Stimulated activated CD4-positive, alpha-beta T cell treated with anti-CD3 and anti-CD28 coated beads, Interleukin-1b, Interleukin-23, amount 100 ng/mL, for 1 hour (primary cell): Measurements from ENCODE around the gene ARID3A.
"Not testable (repeated sequence)": the region's sequence is repeated elsewhere in the genome, so short reads cannot be mapped to it uniquely, and the experiment has no call there.

Source experiments
- DNase-seq, 2 donors: peaks; one replicate each; pipeline ENCODE4 v3.0.0-alpha.2; 2020; ENCODE audit warnings: low read depth in 2 of 2

Gene ARID3A

DNA sequence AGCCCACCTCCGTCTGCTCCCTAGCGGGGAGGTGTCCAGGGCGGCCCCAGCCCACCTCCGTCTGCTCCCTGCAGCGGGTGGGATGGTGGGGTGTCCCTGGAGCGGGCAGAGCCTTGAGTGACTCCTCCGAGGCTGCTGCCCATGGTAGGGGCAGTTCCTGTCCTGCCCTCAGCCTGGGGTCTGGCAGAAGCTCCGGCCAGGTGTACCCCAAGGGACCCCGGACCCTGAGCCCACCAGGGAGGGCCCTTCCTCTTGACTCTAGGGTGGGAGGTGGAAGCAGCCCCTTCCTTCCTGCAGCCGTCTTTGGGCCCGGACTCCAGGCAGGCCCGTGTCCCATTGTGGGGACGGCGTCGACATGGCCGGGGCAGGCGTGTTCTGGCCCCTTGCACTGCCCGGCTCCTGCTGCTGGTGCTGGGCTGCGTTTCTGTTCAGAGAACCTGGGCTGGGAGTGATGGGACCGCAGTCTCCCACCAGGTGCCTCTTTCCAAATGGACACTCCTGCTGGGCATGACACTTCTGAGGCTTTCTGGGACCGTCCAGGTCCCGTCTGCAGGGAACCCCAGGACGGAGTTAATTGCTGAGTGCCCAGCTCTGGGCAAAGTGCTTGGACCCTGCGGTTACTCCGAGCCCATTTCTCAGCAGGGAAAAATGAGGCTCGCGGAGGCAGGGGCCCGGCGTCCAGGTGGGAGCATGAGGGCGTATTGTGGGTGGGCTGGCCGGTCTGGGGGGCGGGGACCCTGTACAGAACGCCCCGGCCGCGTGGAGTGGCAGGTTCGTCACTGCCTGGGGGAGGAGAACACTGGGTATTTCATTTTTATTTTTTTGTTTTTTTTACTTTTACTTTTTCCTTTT lies 19.8 kb downstream of the ARID3A start:
- no peak for DNase-seq

DNA sequence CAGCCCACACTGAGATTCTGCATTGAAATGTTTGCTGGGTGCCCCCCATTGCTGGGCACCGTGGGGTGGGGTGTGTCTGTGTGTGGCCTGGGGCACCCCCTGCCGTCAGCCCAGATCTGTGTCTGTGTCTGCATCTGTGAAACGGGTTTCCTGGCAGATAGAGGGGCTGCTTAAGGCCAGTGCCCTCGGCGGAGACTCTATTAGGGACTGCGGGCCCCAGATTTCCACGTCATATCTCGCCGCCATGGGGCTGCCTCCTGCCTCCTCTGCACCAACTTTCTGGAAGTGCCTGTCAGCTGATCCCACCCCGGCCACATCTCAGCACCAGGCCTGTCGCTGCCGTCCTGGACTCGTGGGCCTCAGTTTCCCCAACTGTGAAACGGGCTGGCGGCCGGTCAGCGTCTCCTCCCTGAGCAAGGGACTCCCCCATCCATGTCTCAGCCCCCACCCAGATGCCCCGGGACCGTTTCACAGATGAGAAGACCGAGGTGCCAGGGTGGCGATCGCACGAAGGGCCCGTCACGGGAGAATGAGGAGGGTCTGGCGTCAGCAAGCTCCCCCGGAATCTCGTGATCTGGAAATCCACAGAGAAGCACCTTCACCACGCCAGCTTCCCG lies 21.4 kb downstream of the ARID3A start:
- no peak for DNase-seq

DNA sequence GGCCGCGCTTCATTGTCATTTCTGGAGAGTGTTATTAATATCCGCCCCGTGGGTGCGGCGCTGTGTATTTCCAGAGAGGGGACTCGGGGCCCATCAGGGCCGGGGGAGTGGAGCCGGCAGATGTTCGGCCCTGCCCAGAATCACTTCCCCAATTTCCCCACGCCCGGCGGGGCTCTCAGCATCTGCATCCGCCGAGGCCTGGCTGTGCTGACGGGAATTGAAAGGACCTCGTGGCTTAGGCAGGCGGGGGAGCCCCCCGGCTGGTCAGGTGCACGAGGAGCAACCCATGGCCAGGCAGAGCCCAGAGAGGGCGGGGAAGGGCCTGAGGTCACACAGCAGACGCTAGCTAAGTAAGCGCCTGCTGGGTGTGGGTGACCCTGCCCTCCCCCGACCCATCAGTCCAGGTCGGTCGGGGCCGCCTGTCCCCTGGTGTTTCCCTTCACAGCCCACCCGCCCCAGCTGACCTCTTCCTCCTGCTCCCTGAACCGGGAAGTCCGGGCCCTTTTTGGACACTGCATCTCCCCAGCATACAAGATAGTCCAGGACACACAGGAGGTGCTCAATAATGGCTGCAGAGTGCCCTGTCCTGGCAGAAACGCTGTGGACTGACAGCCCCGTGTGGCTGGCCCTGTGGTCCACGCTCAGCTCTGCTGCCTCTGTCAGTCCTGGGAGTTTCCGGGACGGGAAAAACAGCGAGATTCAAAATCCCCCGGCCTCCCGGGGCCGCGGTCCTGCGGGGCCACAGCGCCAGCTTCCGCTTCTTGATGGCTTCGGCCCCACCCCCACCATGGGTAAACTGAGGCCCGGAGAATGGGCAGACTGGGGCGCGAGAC lies 22.1 kb downstream of the ARID3A start:
- DNase-seq: no peak

DNA sequence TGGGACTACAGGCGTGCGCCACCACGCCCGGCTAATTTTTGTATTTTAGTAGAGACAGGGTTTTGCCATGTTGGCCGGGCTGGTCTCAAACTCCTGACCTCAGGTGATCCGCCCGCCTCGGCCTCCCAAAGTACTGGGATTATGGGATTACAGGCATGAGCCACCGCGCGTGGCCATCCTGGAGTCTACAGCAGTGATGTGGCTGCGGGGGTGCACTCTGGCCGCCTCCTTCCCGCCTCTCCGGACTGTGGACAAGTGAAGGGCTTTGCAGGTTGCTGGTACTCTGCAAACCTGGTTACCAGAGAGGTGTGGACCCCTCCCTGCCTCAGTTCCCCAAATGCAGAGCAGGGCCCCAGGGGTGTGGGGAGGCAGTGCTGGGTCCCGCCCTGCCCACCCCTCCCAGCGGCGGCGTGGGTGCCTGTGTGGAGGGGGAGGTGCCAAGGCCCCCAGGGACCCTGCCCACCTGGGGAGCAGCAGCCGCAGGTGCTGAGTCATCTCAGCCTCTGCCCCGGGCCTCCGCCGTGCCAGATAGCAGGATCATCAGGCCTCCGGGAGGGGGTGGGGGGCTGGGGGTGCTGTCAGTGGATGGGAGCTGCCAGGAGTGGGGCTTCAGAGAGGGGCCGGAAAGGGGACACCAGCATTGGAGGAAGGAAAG lies 23.1 kb downstream of the ARID3A start:
- DNase-seq: no peak

DNA sequence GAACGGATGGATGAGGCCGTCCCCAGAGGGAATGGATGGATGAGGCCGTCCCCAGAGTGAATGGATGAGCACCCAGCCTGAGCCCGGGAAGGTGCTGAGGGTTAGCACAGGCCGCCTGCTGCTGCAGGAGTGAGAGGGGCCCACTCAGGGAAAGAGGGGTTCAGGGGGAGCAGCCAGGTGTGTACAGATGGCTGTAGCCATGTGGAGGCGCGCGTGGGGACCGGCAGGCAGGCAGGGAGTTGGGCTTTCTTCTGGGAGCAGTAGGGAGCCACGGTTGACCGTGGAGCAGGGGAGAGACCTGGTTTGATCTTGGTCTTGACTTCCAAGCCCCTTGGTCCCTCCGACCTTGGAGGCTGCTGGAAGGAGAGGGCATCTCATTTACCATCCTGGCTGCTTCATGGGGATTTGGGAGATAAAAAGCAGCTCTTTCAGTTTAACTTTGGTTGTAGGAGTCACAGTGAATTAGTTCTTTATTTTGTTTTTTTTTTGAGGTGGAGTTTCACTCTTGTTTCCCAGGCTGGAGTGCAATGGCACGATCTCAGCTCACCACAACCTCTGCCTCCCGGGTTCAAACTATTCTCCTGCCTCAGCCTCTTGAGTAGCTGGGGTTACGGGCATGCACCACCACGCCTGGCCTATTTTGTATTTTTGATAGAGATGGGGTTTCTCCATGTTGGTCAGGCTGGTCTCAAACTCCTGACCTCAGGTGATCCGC lies 24.7 kb downstream of the ARID3A start:
- DNase-seq: no peak

DNA sequence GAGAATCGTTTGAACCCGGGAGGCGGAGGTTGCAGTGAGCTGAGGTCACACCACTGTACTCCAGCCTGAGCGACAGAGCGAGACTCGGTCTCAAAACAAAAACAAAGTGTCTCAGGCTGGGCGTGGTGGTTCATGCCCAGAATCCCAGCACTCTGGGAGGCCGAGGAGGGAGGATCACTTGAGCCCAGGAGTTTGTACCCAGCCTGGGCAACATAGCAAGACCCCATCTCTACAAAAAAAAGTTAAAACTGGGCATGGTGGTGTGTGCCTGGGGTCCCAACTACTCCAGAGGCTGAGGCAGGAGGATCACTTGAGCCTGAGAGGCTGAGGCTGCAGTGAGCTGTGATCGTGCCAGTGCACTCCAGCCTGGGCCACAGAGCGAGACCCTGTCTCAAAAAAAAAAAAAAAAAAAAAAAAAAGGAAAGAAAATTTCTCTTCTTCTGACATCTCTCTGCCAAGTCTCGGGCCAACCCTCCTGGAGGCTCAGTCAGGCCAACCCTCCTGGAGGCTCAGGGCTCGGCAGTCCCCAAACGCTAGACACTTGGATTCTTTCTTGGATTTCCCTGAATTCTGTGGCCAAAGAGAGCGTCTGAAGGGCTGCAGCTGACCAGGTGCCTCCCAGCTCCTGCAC lies 26.3 kb downstream of the ARID3A start:
- DNase-seq: no peak

DNA sequence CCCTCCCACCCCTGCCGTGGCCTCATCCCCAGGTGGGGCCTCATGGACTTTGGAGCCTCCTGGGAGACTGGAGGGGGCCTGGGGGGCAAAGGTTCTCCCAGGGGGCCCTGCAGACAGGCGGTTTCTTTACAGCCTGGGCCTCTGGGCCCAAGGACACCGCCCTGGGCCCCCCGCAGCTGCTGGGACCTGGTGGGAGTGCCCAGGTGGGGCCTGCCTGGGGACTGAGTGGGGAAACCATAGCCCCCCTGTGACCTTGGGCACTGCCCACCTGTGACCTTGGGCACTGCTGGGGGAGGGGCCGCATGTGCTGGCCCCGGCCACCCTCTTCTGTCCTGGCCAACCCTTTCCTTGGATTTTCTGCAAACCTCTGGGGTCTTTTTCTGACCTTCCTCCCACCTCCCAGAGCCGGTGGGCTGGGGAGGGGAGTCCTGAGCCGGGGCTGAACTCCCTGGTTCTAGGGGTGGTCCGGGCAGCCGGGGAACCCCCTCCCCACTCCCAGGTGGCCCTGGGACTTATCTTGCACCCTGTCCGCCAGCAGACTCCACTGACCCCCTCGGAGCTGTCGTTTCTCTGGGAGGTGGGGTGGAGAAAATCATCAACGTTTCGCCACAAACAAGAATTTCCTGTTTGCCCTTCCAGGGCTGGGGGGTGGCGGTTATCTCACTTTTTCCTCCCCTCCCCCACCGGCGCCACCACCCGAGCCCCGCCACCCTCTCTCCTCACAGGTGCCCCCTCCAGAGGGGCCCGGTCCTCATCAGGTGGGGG lies 27.0 kb downstream of the ARID3A start:
- DNase-seq: no peak

DNA sequence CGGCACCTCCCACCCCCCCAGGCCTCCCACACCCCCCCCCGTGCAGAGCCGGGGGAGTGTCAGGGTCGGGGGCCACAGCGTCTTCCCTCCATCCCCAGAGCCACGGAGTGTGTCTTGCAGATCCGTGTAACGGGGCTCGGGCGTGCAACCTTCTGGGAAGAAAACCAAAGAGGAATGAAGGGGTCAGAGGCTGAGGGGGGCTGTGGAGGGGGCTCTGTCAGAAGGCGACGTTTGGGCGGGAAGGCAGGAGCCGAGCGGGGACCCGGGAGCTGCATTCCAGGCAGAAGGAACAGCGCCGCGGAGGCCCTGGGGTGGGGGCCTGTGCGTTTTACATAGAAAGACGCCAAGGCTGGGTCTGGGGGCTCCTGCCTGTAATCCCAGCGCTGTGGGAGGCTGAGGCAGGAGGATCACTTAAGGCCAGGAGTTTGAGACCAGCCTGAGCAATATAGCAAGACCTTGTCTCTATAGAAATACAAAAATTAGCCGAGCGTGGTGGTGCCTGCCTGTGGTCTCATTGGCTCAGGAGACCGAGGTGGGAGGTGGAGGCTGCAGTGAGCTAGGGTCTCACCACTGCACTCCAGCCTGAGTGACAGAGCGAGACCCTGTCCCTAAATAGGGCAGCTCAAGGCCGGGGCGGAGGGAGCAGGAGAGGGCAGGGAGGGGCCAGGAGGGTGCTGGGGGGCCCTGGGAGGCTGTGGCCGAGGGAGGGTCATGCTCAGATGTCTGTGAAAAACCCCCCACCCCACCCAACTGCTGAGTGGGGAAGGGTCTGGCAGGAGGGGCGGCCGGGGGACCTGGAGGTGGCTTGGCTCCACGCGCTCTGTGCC lies 27.8 kb downstream of the ARID3A start:
- DNase-seq: no peak

DNA sequence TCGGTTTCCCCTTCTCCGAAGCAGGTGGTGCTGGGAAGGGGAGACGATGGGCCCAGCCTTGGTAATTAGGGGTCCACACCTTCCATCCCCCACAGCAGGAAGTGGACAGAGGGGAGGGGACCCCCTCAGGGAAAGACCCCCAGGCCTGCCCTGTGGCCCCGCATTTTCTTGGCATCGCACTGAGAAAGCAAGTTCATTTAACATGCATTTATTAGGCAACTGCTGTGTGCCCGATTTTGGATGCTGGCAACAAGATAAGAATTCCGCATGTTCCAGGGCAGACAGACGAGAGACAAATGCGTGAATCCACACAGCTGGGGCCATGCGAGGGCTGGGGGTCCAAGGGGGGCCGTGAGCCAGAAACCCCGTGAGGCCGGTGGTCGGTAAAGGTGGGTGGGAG lies 28.4 kb downstream of the ARID3A start:
- no peak for DNase-seq

DNA sequence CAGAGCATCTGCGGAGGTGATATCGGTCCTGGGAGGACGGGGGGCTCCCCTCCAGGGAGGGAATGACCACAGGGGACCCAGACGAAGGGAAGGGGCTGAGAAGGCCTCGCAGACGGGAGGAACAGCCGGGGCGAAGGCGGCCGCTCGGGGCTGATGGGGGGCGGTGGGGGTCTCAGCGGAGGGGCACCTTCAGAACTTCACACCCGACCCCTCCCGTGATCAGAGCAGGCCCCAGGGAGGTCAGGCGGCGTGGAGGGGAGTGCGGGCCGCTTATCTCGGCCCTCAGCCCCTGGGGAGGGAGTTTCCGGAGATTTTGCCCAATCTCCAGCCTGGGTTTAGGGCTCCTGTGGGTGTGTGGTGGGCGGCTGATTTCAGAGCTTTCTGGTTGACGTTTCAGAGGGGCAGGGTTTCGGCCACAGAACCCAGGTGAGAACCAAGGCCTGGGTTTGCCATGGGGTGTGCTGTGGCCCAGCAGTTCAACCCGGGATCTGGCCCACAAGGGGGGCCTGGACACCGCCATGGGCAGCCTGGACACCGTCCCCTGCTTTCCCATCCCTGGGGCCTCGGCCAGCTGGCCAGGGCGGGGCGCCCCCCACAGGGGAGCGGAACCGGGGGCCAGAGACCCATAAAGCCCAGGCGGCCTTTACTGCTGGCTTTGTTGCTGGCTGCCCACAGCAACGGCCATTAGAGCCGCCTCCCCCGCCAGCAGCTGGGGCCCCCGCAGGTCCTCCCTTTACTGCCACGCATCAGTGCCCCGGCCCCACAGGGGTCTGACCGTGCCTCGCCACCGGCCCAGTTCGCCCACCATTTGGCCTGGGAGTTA lies 29.0 kb downstream of the ARID3A start:
- DNase-seq: no peak

DNA sequence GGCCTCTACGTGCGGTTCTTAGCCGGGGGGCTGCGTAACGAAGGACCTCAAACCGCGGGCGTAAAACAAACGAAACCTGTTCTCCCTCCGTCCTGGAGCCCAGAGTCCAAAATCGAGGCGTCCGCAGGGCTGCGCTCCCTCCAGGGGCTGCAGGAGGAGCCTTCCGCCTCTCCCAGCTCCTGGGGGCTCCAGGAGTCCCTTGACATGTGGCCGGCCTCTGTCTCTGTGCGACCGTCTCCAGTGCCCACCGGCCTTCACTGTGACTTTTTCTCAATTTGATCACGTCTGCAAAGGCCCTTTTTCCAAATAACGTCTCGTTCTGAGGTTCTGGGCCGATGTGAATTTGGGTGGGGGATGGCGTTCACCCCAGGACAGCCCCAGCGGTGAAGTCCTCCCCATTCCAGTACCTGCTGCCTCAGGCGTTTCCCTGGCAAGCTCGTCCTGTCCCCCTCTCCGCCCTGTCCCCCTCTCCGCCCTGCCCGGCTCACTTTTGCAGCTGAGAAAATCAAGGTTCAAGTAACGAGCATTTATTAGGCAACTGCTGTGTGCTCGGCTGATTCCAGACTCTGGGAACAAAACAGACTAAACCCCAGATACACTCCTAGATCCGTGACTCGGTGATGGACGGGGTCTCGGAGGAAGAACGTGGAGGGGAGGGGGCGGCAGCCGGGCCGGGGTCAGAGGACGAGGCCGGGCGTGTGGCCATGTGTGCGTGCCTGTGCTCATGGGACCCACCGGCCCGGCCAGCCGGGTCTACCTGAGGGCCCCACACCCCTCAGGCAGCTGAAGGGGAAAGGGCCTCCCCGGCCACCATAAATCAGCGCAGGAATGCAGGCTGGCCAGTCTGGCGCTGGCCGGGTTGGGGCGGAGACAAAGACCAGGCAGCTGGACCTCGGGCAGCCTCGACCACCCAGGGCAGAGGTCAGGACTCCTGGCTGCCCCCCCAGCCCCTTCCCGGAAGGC lies 30.2 kb downstream of the ARID3A start:
- DNase-seq: no peak

DNA sequence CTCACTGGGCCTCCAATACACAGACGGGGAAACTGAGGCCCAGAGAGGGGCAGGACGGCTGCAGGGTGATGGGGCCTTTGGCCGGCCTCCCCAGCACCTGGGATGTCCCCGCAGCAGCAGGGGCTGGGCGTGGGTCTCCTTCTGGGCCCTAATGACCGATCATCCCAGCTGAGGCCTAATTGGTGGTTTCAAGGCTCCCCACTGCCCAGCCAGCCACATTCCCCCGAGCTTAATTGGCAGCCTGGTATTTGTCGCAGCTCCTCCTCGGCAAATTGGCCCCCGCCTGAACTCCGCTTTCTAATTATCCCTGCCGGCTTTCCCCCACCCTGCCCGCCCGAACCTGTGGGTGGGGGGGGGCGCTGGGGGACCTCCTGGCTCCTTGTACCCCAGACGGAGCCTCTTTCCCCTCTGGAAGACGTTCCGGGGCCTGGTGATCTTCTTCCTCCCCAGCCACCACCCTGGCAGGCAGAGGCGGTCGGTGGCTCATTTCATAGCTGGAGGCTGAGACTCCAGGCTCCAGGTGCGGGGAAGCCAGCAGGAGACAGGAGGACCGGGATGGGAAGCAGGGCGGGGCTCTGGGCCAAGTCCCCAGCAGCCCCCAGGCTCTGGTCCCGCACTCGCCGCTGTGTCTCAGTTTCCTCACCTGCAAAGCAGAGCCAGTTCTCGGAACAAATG lies 31.1 kb downstream of the ARID3A start:
- DNase-seq: no peak

DNA sequence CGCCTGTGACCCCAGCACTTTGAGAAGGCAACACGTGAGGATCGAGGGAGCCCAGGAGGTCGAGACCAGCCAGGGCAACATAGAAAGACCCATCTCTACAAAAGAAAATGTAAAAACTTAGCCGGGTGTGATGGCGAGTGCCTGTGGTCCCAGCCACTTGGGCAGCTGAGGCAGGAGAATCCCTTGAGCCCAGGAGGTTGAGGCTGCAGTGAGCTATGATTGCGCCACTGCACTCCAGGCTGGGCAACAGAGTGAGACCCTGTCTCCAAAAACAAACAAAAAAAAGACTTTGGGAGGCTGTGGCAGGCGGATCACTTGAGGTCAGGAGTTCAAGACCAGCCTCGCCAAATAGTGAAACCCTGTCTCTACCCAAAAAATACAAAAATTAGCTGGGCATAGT lies 31.7 kb downstream of the ARID3A start:
- not testable (repeated sequence) for DNase-seq

DNA sequence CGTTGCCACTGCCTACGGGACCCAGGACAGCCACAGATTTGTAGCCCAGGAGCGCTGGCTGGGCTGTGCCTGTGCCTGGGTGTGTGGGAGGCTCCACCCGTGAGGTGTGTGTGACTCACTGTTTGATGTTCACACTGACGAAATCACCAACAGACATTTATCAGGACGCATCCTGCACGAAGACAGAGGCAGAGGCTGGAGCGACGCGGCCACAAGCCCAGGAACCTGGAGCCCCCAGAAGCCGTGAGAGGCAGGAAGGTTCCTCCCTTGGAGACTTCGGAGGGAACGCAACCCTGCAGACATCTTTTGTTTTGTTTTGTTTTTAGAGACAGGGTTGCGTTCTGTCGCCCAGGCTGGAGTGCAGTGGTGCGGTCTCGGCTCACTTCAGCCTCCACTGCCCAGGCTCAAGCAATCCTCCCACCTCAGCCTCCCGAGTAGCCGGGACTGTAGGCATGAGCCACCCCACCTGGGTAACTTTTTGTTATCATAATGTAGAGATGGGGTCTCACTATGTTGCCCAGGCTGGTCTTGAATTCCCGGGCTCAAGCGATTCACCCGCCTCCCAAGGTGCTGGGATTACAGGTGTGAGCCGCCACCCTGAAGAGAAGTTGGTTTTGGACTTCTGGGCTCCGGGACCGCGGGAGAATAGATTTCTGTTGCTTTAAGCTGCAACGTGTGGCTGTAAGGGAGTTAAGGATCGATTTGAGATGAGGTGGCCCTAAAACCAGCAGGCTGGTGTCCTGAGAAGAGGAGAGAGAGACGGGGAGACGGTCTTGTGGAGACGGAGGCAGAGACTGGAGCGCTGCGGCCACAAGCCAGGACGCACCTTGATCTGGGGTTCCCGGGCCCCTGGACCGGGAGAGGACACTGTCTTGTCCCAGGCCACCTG lies 33.4 kb downstream of the ARID3A start:
- DNase-seq: no peak

DNA sequence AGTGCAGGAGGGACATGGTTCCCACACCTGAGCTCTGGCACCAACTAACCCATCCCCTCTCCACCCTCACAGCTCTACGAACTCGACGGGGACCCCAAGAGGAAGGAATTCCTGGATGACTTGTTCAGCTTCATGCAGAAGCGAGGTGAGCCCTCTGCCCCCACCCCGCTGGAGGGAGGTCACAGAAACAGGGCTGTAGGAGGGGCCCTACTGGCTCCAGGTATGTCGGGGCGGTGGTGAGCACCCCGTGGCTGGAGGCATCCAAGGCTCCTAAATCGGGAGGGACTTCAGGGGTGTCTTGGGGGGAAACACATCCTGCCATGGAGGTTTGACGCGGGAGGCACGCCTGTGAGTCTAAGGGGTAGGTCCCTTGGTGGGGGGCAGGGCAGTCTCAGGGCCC lies 34.2 kb downstream of the ARID3A start:
- no peak for DNase-seq

DNA sequence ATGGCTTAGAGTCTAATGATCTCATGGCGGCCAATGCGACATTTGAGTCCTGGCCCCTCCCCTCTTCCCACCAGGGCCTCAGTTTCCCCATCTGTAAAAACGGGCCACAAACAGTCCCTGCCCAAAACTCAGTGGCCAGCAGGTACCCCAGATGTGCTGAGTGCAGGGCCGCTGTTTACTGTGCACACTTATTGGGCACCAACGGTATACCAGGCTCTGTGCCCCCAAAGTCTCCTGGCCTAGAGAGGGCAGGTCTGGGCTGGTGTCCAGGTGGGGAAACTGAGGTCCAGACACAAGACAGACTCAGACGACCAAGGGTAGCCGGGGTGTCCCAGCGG lies 34.7 kb downstream of the ARID3A start:
- DNase-seq: no peak
